Measurements from ENCODE around the gene ABTB2. TPM values are rescaled to one million over a fixed set of nuclear protein-coding genes. Genes with fewer than 3 reads are reported as not detected.

The ABTB2 gene
- total and polyA plus RNA-seq, 7 donors = 1.3 to 12.9 (median 2.5) TPM

GRCh38 chr11:34218067-34218466 is 139.7 kb downstream of the ABTB2 start:
- H3K27ac ChIP-seq = no peak overlapping the region
- peaks cover 0 to 10% (median 9%) of the 10 kb centered on the region in 4 donors for H3K4me1 ChIP-seq
- intact Hi-C loops (cut with DNase I) = no loop called here

GRCh38 chr11:34216706-34217105 is 141.1 kb downstream of the ABTB2 start:
- Histone ChIP-seq H3K27ac (no peak overlapping the region), H3K4me3 (no peak overlapping the region), H3K27me3 (no peaks in the 10 kb centered on the region), H3K4me1 (no peaks in the 10 kb centered on the region), H3K36me3 (no peaks in the 10 kb centered on the region), H3K9me3 (no peaks in the 10 kb centered on the region)
- TF ChIP-seq CTCF (IDR thresholded peaks at IDR 0.05) (no peak), POLR2AphosphoS5 (IDR thresholded peaks at IDR 0.05) (no peak), EP300 (IDR thresholded peaks at IDR 0.05) (no peak), POLR2A (IDR thresholded peaks at IDR 0.05) (no peak)
- intact Hi-C loops (cut with DNase I) = no loop called here
- DNase-seq = no peak
- WGBS, 2 donors = 77 to 80% methylated on average over 6 of the region's 6 CpGs

More at GRCh38 chr11:34218067-34218466, 139.7 kb downstream of the ABTB2 start:
- H3K4me3 ChIP-seq = no peak overlapping the region
- no peak for DNase-seq
- no peaks in the 10 kb centered on the region for H3K36me3 ChIP-seq
- H3K9me3 ChIP-seq = no peaks in the 10 kb centered on the region
- no peak for TF ChIP-seq EP300 (IDR thresholded peaks at IDR 0.05)
- no peak for TF ChIP-seq POLR2AphosphoS5 (IDR thresholded peaks at IDR 0.05)
- TF ChIP-seq POLR2A (IDR thresholded peaks at IDR 0.05) = no peak
- TF ChIP-seq CTCF (IDR thresholded peaks at IDR 0.05) = no peak
- no peaks in the 10 kb centered on the region for H3K27me3 ChIP-seq

GRCh38 chr11:34215806-34216453 is 141.9 kb downstream of the ABTB2 start:
- no peak for DNase-seq
- Histone ChIP-seq H3K36me3 (no peaks in the 10 kb centered on the region), H3K9me3 (no peaks in the 10 kb centered on the region), H3K27me3 (no peaks in the 10 kb centered on the region), H3K27ac (no peak overlapping the region), H3K4me3 (no peak overlapping the region), H3K4me1 (no peaks in the 10 kb centered on the region)
- intact Hi-C loops (cut with DNase I) = no loop called here
- TF ChIP-seq POLR2A (IDR thresholded peaks at IDR 0.05) (no peak), POLR2AphosphoS5 (IDR thresholded peaks at IDR 0.05) (no peak), CTCF (IDR thresholded peaks at IDR 0.05) (no peak), EP300 (IDR thresholded peaks at IDR 0.05) (no peak)
- WGBS, 2 donors = 89 to 91% methylated on average over 1 of the region's 1 CpG

- DNase-seq = no peak
- WGBS, 2 donors = 44 to 68% methylated on average over 5 of the region's 5 CpGs
- H3K9me3 ChIP-seq = no peaks in the 10 kb centered on the region
- H3K27ac ChIP-seq = no peak overlapping the region
- intact Hi-C loops (cut with DNase I) = no loop called here
- no peaks in the 10 kb centered on the region for H3K4me1 ChIP-seq
- H3K27me3 ChIP-seq = no peaks in the 10 kb centered on the region
- H3K36me3 ChIP-seq = no peaks in the 10 kb centered on the region
- no peak overlapping the region for H3K4me3 ChIP-seq
- TF ChIP-seq CTCF (IDR thresholded peaks at IDR 0.05) (no peak), POLR2AphosphoS5 (IDR thresholded peaks at IDR 0.05) (no peak), POLR2A (IDR thresholded peaks at IDR 0.05) (no peak), EP300 (IDR thresholded peaks at IDR 0.05) (no peak)
Measured at GRCh38 chr11:34214961-34215805, 142.6 kb downstream of the ABTB2 start.
